ENCODE measurements around the gene TFF1.

TFF1 gene

DNA sequence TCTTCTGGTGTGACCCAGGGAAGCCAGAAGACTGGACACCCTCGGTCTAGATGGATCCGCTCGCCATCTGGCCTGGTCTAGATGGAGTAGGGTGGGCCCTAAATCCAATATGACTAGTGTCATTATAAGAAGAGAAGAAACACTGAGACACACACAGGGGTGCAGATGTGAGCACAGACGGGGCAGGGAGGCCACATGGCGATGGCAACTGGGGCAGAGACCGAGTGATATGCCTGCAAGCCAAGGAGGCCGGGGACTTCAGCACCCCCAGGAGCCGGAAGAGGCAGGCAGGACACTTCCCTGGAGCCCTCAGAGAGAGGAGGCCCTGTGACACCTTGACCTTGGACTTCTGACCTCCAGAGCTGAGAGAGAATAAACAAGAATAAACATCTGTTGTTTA lies 45.5 kb downstream of the TFF1 start:
- Histone ChIP-seq H3K27me3 (ENCODE audit: insufficient read depth, low read depth, severe bottlenecking) (no peaks in the 10 kb centered on the region), H3K27ac (no peak overlapping the region), H3K9me3 (ENCODE audit: severe bottlenecking) (peaks cover 3% of the 10 kb centered on the region), H3K4me3 (ENCODE audit: low read depth, low read length) (no peak overlapping the region), H3K36me3 (no peaks in the 10 kb centered on the region)
- no peak for DNase-seq
- TF ChIP-seq, protein P1, sequence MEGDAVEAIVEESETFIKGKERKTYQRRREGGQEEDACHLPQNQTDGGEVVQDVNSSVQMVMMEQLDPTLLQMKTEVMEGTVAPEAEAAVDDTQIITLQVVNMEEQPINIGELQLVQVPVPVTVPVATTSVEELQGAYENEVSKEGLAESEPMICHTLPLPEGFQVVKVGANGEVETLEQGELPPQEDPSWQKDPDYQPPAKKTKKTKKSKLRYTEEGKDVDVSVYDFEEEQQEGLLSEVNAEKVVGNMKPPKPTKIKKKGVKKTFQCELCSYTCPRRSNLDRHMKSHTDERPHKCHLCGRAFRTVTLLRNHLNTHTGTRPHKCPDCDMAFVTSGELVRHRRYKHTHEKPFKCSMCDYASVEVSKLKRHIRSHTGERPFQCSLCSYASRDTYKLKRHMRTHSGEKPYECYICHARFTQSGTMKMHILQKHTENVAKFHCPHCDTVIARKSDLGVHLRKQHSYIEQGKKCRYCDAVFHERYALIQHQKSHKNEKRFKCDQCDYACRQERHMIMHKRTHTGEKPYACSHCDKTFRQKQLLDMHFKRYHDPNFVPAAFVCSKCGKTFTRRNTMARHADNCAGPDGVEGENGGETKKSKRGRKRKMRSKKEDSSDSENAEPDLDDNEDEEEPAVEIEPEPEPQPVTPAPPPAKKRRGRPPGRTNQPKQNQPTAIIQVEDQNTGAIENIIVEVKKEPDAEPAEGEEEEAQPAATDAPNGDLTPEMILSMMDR (IDR thresholded peaks at IDR 0.05; ENCODE audit: low read depth, low read length): no peak

DNA sequence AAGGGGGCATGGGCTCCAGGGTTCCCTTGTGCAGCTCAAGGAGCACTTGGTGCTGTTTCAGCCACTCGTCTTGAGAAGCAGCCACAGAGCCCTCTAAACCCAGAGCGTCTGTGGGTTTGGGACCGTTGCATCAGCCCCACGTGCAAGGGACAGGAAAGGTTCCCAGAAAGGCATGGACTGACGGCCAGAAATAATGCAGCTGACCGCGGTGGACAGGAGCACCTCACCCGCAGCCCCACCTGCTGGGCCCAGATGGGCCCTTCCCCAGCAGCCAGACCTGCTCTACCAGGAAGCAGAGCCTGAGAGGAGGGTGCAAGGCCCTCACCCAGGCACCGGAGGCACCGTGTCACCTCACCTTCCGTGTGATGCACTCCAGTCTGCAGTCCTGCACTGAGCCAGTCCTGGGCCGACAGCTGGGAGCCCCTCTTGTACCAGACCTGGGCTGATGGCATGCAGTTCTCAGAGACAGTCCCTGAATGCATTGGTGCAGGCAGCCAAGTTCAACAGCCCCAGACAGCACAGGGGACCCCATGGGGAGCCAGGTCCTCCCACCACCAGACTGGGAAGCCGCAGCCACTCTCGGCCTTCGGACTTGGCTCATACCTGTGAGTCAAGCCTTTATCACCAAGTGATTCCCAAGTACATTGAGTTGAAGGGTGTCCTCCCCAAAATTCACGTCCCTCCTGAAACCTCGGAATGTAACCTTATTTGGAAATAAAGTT lies 46.3 kb downstream of the TFF1 start:
- Histone ChIP-seq H3K36me3 (no peaks in the 10 kb centered on the region), H3K4me3 (ENCODE audit: low read depth, low read length) (no peak overlapping the region), H3K27ac (no peak overlapping the region), H3K9me3 (ENCODE audit: severe bottlenecking) (no peaks in the 10 kb centered on the region), H3K27me3 (ENCODE audit: insufficient read depth, low read depth, severe bottlenecking) (no peaks in the 10 kb centered on the region)
- TF ChIP-seq, protein P1 (IDR thresholded peaks at IDR 0.05; ENCODE audit: low read depth, low read length): peak; percentile 46
- DNase-seq: peak; percentile 40

DNA sequence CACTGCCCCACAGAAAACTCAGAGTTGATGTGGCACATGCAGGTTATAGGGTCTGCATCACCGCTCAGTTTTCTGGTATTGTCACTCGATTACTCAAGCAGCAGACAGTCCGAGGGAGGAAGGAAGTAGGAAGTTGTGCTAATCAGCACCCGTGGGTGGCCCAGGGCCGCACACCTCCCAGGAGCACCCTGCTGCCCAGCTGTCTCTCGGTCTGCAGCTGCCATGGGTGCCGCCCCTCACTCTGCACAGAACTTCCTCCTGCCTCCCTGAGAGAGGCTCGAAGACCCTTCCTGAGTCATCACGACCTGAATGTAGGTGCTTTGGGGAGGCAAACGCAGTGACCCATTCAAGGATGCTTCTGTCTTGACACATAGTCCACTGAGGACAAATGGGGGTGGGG lies 47.0 kb downstream of the TFF1 start:
- Histone ChIP-seq H3K36me3 (no peaks in the 10 kb centered on the region), H3K27ac (no peak overlapping the region), H3K27me3 (ENCODE audit: insufficient read depth, low read depth, severe bottlenecking) (no peaks in the 10 kb centered on the region), H3K4me3 (ENCODE audit: low read depth, low read length) (no peak overlapping the region), H3K9me3 (ENCODE audit: severe bottlenecking) (no peaks in the 10 kb centered on the region)
- DNase-seq: no peak
- TF ChIP-seq, protein P1 (IDR thresholded peaks at IDR 0.05; ENCODE audit: low read depth, low read length): no peak

DNA sequence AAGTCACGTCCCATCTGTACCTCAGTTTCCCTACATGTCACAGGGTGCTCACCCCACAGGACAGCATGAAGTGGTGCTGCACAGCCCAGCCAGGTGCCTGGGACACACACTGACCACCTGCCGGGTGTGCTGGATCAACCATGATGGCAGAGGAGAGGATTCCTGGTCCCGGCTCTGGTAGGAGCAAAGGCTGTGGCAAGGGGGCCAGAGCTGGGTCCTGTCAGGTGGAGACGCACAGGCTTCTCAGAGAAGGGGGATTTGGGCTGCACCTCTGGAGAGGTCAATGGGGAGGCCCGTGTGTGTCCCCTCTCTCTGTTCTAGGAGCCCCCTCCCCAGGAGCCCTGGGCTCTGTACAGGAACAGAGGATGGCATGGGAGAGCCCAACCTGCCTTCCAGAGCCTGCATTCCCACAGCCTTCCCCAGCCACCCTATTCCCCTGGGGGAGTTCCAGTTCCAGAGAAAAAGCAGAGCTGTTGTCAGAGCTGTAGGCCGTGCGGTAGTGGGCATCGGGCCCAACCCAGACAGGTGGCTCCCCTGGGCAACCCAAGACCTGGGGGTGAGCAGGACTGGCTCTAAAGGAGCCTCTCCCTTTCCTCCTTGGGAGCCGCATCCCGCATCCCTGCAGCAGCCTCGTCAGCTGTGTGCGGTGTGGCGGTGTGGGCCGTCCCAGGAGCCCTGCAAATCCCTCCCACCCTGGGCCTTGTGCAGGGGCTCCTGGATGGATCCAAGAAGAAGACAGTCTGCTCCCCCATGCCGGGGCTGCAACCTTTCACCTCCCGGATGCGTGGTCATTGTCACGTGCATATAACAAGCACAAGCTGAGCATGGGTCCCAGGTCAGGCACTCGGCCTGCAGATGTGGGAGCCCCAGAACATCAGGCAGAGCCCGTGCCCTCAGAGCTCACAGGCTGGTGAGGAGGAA lies 48.2 kb downstream of the TFF1 start:
- no peaks in the 10 kb centered on the region for H3K9me3 ChIP-seq (ENCODE audit: severe bottlenecking)
- H3K4me3 ChIP-seq (ENCODE audit: low read depth, low read length): no peak overlapping the region
- no peaks in the 10 kb centered on the region for H3K36me3 ChIP-seq
- TF ChIP-seq, protein P1 (IDR thresholded peaks at IDR 0.05; ENCODE audit: low read depth, low read length): no peak
- H3K27ac ChIP-seq: no peak overlapping the region
- H3K27me3 ChIP-seq (ENCODE audit: insufficient read depth, low read depth, severe bottlenecking): no peaks in the 10 kb centered on the region
- no peak for DNase-seq

DNA sequence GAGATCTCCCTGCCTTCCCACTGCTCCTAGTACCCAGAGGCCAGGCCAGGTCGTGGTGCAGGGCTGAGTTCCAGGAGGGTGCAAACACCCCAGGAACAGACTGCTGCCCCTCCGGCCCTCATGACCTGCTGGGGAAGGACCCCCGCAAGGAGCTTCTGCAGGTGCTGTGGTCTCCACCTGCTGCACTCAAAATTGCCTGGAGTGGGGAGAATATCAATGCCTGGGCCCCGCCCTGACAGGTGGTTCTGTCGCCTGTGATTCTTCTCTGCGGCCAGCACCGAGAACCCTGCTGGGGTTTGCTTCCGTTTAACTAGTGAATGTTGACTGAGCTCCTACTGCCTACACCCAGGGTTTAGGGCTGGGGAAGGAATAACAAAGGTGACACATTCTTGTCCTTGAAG lies 49.0 kb downstream of the TFF1 start:
- Histone ChIP-seq H3K4me3 (ENCODE audit: low read depth, low read length) (no peak overlapping the region), H3K36me3 (no peaks in the 10 kb centered on the region), H3K27me3 (ENCODE audit: insufficient read depth, low read depth, severe bottlenecking) (no peaks in the 10 kb centered on the region), H3K9me3 (ENCODE audit: severe bottlenecking) (no peaks in the 10 kb centered on the region), H3K27ac (no peak overlapping the region)
- no peak for DNase-seq
- TF ChIP-seq, protein P1 (IDR thresholded peaks at IDR 0.05; ENCODE audit: low read depth, low read length): no peak

Data from WERI-Rb-1 (cell line).